HepG2 (cell line): ENCODE measurements around the gene CHRNB1. TPM values are rescaled to one million over a fixed set of nuclear protein-coding genes. Genes with fewer than 3 reads are reported as not detected.

Experiments
- CREM ChIP-seq, 2 experiments: sonication (generic) in 1 of 2; formaldehyde crosslinking in 1 of 2; IDR thresholded peaks; 2 replicates each; pipeline versions ENCODE4 v1.4.0 to v1.6.1; 2016 to 2020; ENCODE audit warnings: antibody characterized with exemption in 1 of 2, mild to moderate bottlenecking in 1 of 2, missing genetic modification reagents in 1 of 2
- CSRNP1 ChIP-seq: sonication (generic); formaldehyde crosslinking; IDR thresholded peaks from 2 replicates; pipeline ENCODE4 v1.8.1; 2023; ENCODE audit warnings: mild to moderate bottlenecking, missing genetic modification reagents
- E2F5 ChIP-seq: sonication (generic); formaldehyde crosslinking; conservative IDR thresholded peaks from 2 replicates; pipeline ENCODE4 v1.4.0; 2020; ENCODE audit warnings: missing genetic modification reagents
- HBP1 ChIP-seq: IDR thresholded peaks from 2 replicates; pipeline ENCODE4 v1.6.1; 2016; ENCODE audit warnings: low read depth, control low read depth
- HMGA1 ChIP-seq: sonication (generic); formaldehyde crosslinking; conservative IDR thresholded peaks from 2 replicates; pipeline ENCODE4 v1.4.0; 2020; ENCODE audit warnings: missing genetic modification reagents
- JDP2 ChIP-seq: sonication (generic); formaldehyde crosslinking; IDR thresholded peaks from 2 replicates; pipeline ENCODE4 v1.8.1; 2022; ENCODE audit warnings: missing genetic modification reagents, borderline replicate concordance
- MAZ ChIP-seq, 2 experiments: sonication (generic) in 1 of 2; formaldehyde crosslinking in 1 of 2; IDR thresholded peaks; 2 replicates each; pipeline versions ENCODE4 v1.5.0 to v1.6.1; 2012 to 2020; ENCODE audit warnings: low read depth in 2 of 2, mild to moderate bottlenecking in 2 of 2, borderline replicate concordance in 1 of 2, improper control_type of control experiment in 1 of 2, low read length in 1 of 2, missing genetic modification reagents in 1 of 2, moderate library complexity in 1 of 2
- NCOA2 ChIP-seq: sonication (generic); formaldehyde crosslinking; IDR thresholded peaks from 2 replicates; pipeline ENCODE4 v1.8.0; 2022; ENCODE audit warnings: inconsistent platforms
- ONECUT2 ChIP-seq: sonication (generic); formaldehyde crosslinking; IDR thresholded peaks from 2 replicates; pipeline ENCODE4 v1.4.0; 2020; ENCODE audit warnings: missing genetic modification reagents
- RXRA ChIP-seq: sonication (generic); formaldehyde crosslinking; IDR thresholded peaks from 2 replicates; pipeline ENCODE4 v1.5.1; 2020; ENCODE audit warnings: missing genetic modification reagents
- STAG1 ChIP-seq: sonication (generic); formaldehyde crosslinking; IDR thresholded peaks from 2 replicates; pipeline ENCODE4 v1.4.0; 2020; ENCODE audit warnings: missing genetic modification reagents
- TCF7 ChIP-seq: sonication (generic); IDR thresholded peaks from 2 replicates; pipeline ENCODE4 v1.6.1; 2016; ENCODE audit warnings: antibody characterized with exemption, low read depth
- TEAD3 ChIP-seq: optimal IDR thresholded peaks from 2 replicates; pipeline ENCODE3; 2016; ENCODE audit warnings: borderline replicate concordance
- WIZ ChIP-seq: sonication (generic); formaldehyde crosslinking; IDR thresholded peaks from 2 replicates; pipeline ENCODE4 v1.5.1; 2020; ENCODE audit warnings: mild to moderate bottlenecking, missing genetic modification reagents
- ZFP91 ChIP-seq: sonication (generic); formaldehyde crosslinking; IDR thresholded peaks from 2 replicates; pipeline ENCODE4 v1.9.0; 2022; ENCODE audit warnings: missing genetic modification reagents, mild to moderate bottlenecking, borderline replicate concordance
- ZNF101 ChIP-seq: sonication (generic); formaldehyde crosslinking; IDR thresholded peaks from 2 replicates; pipeline ENCODE4 v1.4.0; 2020; ENCODE audit warnings: mild to moderate bottlenecking, low read depth, missing genetic modification reagents, borderline replicate concordance
- ZNF230 ChIP-seq: sonication (generic); formaldehyde crosslinking; IDR thresholded peaks from 2 replicates; pipeline ENCODE4 v1.4.0; 2020; ENCODE audit warnings: mild to moderate bottlenecking, missing genetic modification reagents
- ZNF256 ChIP-seq: sonication (generic); formaldehyde crosslinking; conservative IDR thresholded peaks from 2 replicates; pipeline ENCODE4 v1.4.0; 2020; ENCODE audit warnings: missing genetic modification reagents
- ZNF333 ChIP-seq: sonication (generic); formaldehyde crosslinking; IDR thresholded peaks from 2 replicates; pipeline ENCODE4 v1.4.0; 2020; ENCODE audit warnings: mild to moderate bottlenecking, missing genetic modification reagents, borderline replicate concordance
- ZNF510 ChIP-seq: sonication (generic); formaldehyde crosslinking; IDR thresholded peaks from 2 replicates; pipeline ENCODE4 v1.4.0; 2020; ENCODE audit warnings: low read depth, mild to moderate bottlenecking, missing genetic modification reagents
- ZNF710 ChIP-seq: sonication (generic); formaldehyde crosslinking; IDR thresholded peaks from 2 replicates; pipeline ENCODE4 v1.5.0; 2020; ENCODE audit warnings: mild to moderate bottlenecking, missing genetic modification reagents, borderline replicate concordance
- polyA plus RNA-seq, 8 experiments: library from polyadenylated mRNA; depleted of rRNA in 3 of 8; stranded (reverse) in 7 of 8; unstranded in 1 of 8; fragments of >200 nt; fragmentation: Illumina TruSeq in 4 of 8; extraction: Trizol in 4 of 8; gene quantifications; 2 replicates each; pipeline versions ENCODE4 v1.2.1 to v1.2.3, GENCODE V29; 2011 to 2016; ENCODE audit warnings: low read depth in 4 of 8, missing spikeins in 1 of 8, mixed read lengths in 1 of 8; ENCODE audit not compliant: insufficient read depth in 1 of 8
- total RNA-seq, 5 experiments: library from RNA; depleted of rRNA; stranded (reverse); fragments of >200 nt; fragmentation: Illumina TruSeq; extraction: Trizol; gene quantifications; 2 replicates each; pipeline ENCODE4 v1.2.3, GENCODE V29; 2016; ENCODE audit warnings: low read depth in 1 of 5

Gene CHRNB1
- total and polyA plus RNA-seq, 2 of the 13 experiments (the other 11 are each of a cell fraction or from before 2014, with no cell fraction given): 5.4 to 33.7 TPM

GRCh38 chr17:7483255-7484066 is 38.6 kb downstream of the CHRNB1 start (continued):
- TF ChIP-seq JDP2 (CRISPR knock-in tag) (no peak), CREM (IDR thresholded peaks at IDR 0.05) (peak; percentile 84), CREM (CRISPR knock-in tag; IDR thresholded peaks at IDR 0.05) (no peak), MAZ (IDR thresholded peaks at IDR 0.05; ENCODE audit: borderline replicate concordance, low read depth, low read length) (peak; percentile 56; the same call in 1 of the 2 replicates), MAZ (CRISPR knock-in tag; IDR thresholded peaks at IDR 0.05; ENCODE audit: low read depth) (0 out of 2 replicates have a peak, but pooled peaks have one; percentile 36), ZNF710 (CRISPR knock-in tag) (peak; percentile 26; the same call in 1 of the 2 replicates), ZNF333 (CRISPR knock-in tag) (no peak), RXRA (CRISPR knock-in tag) (no peak; the same call in 1 of the 2 replicates), TEAD3 (CRISPR knock-in tag) (no peak), TCF7 (no peak), WIZ (CRISPR knock-in tag) (no peak), CSRNP1 (CRISPR knock-in tag) (no peak), STAG1 (CRISPR knock-in tag) (no peak), ZNF256 (CRISPR knock-in tag) (no peak), NCOA2 (CRISPR knock-in tag) (no peak), ZNF510 (CRISPR knock-in tag) (0 out of 2 replicates have a peak, but pooled peaks have one; percentile 56), ZNF230 (no peak), ZNF101 (CRISPR knock-in tag) (no peak; the same call in 1 of the 2 replicates), HBP1 (CRISPR knock-in tag) (no peak; the same call in 1 of the 2 replicates), HMGA1 (CRISPR knock-in tag) (no peak), ONECUT2 (no peak), ZFP91 (no peak), E2F5 (no peak)
